Kidney (tissue), 14 donors: ENCODE measurements around the gene PPP2R2D. TPM values are rescaled to one million over a fixed set of nuclear protein-coding genes. Genes with fewer than 3 reads are reported as not detected.

Experiments used
- DNase-seq, 5 donors: peaks; one replicate each; pipeline ENCODE4 v3.0.0-alpha.2; 2013 to 2020
- FAIRE-seq: peaks from 2 replicates; lab custom pipeline; 2012; peaks lifted over from hg19 to GRCh38; lab: Jason Lieb, UNC
- H3K27ac ChIP-seq, 2 donors: one replicate each; pipeline ENCODE4 v1.7.0; 2013; ENCODE audit warnings: low read depth in 2 of 2, low read length in 2 of 2, inconsistent platforms in 1 of 2
- H3K27me3 ChIP-seq: one replicate; pipeline ENCODE4 v1.7.1; 2013; ENCODE audit warnings: low read length, inconsistent platforms; ENCODE audit not compliant: control insufficient read depth, insufficient read depth
- H3K36me3 ChIP-seq, 3 donors: one replicate each; pipeline versions ENCODE4 v1.7.0 to v1.7.1; 2013; ENCODE audit warnings: low read length in 3 of 3, control low read depth in 1 of 3, inconsistent platforms in 1 of 3; ENCODE audit not compliant: insufficient read depth in 3 of 3, control insufficient read depth in 2 of 3
- H3K4me1 ChIP-seq, 3 donors: one replicate each; pipeline versions ENCODE4 v1.7.0 to v1.7.1; 2013; ENCODE audit warnings: low read length in 3 of 3, inconsistent platforms in 1 of 3, low read depth in 1 of 3; ENCODE audit not compliant: control insufficient read depth in 2 of 3, insufficient read depth in 2 of 3
- H3K4me3 ChIP-seq, 3 donors: one replicate each; pipeline versions ENCODE4 v1.7.0 to v1.8.1; 2013; ENCODE audit warnings: low read length in 3 of 3, control low read depth in 1 of 3, inconsistent platforms in 1 of 3
- H3K9ac ChIP-seq, 3 donors: one replicate each; pipeline versions ENCODE4 v1.7.0 to v1.7.1; 2013; ENCODE audit warnings: low read length in 3 of 3, control low read depth in 1 of 3, inconsistent platforms in 1 of 3
- H3K9me3 ChIP-seq, 3 donors: one replicate each; pipeline versions ENCODE4 v1.7.0 to v1.7.1; 2013; ENCODE audit warnings: low read length in 3 of 3, control low read depth in 1 of 3, inconsistent platforms in 1 of 3; ENCODE audit not compliant: control insufficient read depth in 2 of 3, insufficient read depth in 1 of 3
- CTCF ChIP-seq: IDR thresholded peaks from 3 replicates; pipeline ENCODE4 v1.5.1; 2012; ENCODE audit warnings: mild to moderate bottlenecking, moderate library complexity, borderline replicate concordance; ENCODE audit not compliant: insufficient read depth; ENCODE audit errors: extremely low read depth
- intact Hi-C: fragments of 100-400 bp; cut with DNase I; formaldehyde crosslinking; loops from one replicate; pipeline ENCODE4 v1.11.1; 2022
- polyA plus RNA-seq: library from polyadenylated mRNA; stranded (reverse); fragments of 350-450 nt; fragmentation: Illumina TruSeq; extraction: RNeasy Lipid Tissue Mini Kit (QIAGEN cat#74804); gene quantifications from one replicate; pipeline ENCODE4 v1.2.3, GENCODE V29; 2014; ENCODE audit warnings: low read depth, low replicate concordance; ENCODE audit not compliant: insufficient read depth
- total RNA-seq: library from RNA; stranded (reverse); fragmentation: NEBNext Ultra II Directional; extraction: Animal tissue kit (Norgen Biotek cat#: 25700); gene quantifications from one replicate; pipeline ENCODE4 v1.2.1, GENCODE V29; 2021
- donor health status: control.
- donor health status: control.
- donor health status: control.
- donor health status: control.
- donor health status: control.
- donor health status: DM: yes; HTN: yes; CAD: no.
- donor health status: Normal renal cell carcinoma (clear cell type).

Gene PPP2R2D
- total and polyA plus RNA-seq, 2 donors from 2014 or later, result 28.3 to 34.8 TPM

- DNase-seq, result peak in 1 of 5 donors; percentile 64
- intact Hi-C loops, result no loop called here
Observed at GRCh38 chr10:131891929-131892805, 8.6 kb upstream of the PPP2R2D start.

GRCh38 chr10:131892806-131893675 lies 7.8 kb upstream of the PPP2R2D start:
- H3K9me3 ChIP-seq, result no peaks in the 10 kb centered on the region
- no peak overlapping the region for H3K9ac ChIP-seq
- FAIRE-seq (no peak), DNase-seq (peak in 1 of 5 donors; percentile 60)
- H3K4me3 ChIP-seq, result no peak overlapping the region
- no peak for TF ChIP-seq CTCF
- H3K36me3 ChIP-seq, result no peaks in the 10 kb centered on the region
- no peak overlapping the region for H3K27ac ChIP-seq
- no peaks in the 10 kb centered on the region for H3K27me3 ChIP-seq
- H3K4me1 ChIP-seq, result no peaks in the 10 kb centered on the region
- intact Hi-C loops, result no loop called here

More at GRCh38 chr10:131891929-131892805, 8.6 kb upstream of the PPP2R2D start:
- H3K9ac ChIP-seq, result no peak overlapping the region
- H3K4me1 ChIP-seq, result no peaks in the 10 kb centered on the region
- H3K9me3 ChIP-seq, result no peaks in the 10 kb centered on the region
- no peaks in the 10 kb centered on the region for H3K27me3 ChIP-seq
- TF ChIP-seq CTCF, result no peak
- no peaks in the 10 kb centered on the region for H3K36me3 ChIP-seq
- no peak overlapping the region for H3K27ac ChIP-seq
- no peak for FAIRE-seq
- no peak overlapping the region for H3K4me3 ChIP-seq

- Histone ChIP-seq H3K4me1 (peaks cover 0 to 5% (median 4%) of the 10 kb centered on the region in 3 donors), H3K9me3 (no peaks in the 10 kb centered on the region), H3K27ac (no peak overlapping the region), H3K4me3 (no peak overlapping the region), H3K27me3 (no peaks in the 10 kb centered on the region), H3K9ac (no peak overlapping the region), H3K36me3 (no peaks in the 10 kb centered on the region)
- FAIRE-seq, result no peak
- TF ChIP-seq CTCF, result no peak
- intact Hi-C loops, result no loop called here
- DNase-seq, result peak in 1 of 5 donors; percentile 46
Observed at GRCh38 chr10:131895116-131895515, 5.7 kb upstream of the PPP2R2D start.
